PC-3 (cell line): ENCODE measurements around the gene CNTNAP5. TPM values are rescaled to one million over a fixed set of nuclear protein-coding genes. Genes with fewer than 3 reads are reported as not detected.

Experiments
- ATAC-seq: fragments of 200-7000 bp; cut with Tn5 transposase; 2 replicates; pipeline ENCODE4 v1.9.1; 2020; ENCODE audit warnings: mild to moderate bottlenecking, moderate library complexity
- BruUV-seq: library from RNA; stranded (reverse); fragments of 400-500 nt; replicated peaks from 2 replicates; lab custom pipeline; 2021; lab: Mats Ljungman, UMichigan
- CTCF ChIA-PET: fragments of 300-600 bp; sonication (Branson Sonifier 250); formaldehyde crosslinking; loops from one replicate; lab custom pipeline; 2022; ENCODE audit warnings: antibody characterized with exemption; lab: Charles Lee
- POLR2A ChIA-PET: fragments of 300-600 bp; sonication (Branson Sonifier 250); formaldehyde crosslinking; loops from one replicate; lab custom pipeline; 2022; ENCODE audit warnings: antibody characterized with exemption; ENCODE audit not compliant: unreplicated experiment; lab: Charles Lee
- DNase-seq: peaks from one replicate; pipeline ENCODE4 v3.0.0-alpha.2; 2015
- H2AFZ ChIP-seq: fragments of 300-600 bp; sonication (generic); 2 replicates; pipeline ENCODE4 v1.6.0; 2016; ENCODE audit warnings: antibody characterized with exemption, low read length
- H3F3A ChIP-seq: fragments of 300-600 bp; sonication (generic); one replicate; pipeline ENCODE4 v1.6.0; 2017; ENCODE audit warnings: antibody characterized with exemption, low read length, control low read depth, mild to moderate bottlenecking; ENCODE audit not compliant: unreplicated experiment
- H3K27ac ChIP-seq: fragments of 300-600 bp; sonication (generic); 2 replicates; pipeline ENCODE4 v1.5.1; 2016; ENCODE audit warnings: mild to moderate bottlenecking, low read length
- H3K27me3 ChIP-seq: fragments of 300-600 bp; sonication (generic); 2 replicates; pipeline ENCODE4 v1.6.1; 2016; ENCODE audit warnings: low read length, mixed read lengths
- H3K36me3 ChIP-seq: fragments of 300-600 bp; sonication (generic); 2 replicates; pipeline ENCODE4 v1.6.1; 2016; ENCODE audit warnings: low read depth, mixed run types, low read length, mixed read lengths
- H3K4me1 ChIP-seq: fragments of 300-600 bp; sonication (generic); 2 replicates; pipeline ENCODE4 v1.5.1; 2016; ENCODE audit warnings: low read length; ENCODE audit not compliant: insufficient read depth
- H3K4me2 ChIP-seq: fragments of 300-600 bp; sonication (generic); 2 replicates; pipeline ENCODE4 v1.6.0; 2016; ENCODE audit warnings: low read length
- H3K4me3 ChIP-seq: fragments of 300-600 bp; sonication (generic); 2 replicates; pipeline ENCODE4 v1.5.1; 2016; ENCODE audit warnings: mild to moderate bottlenecking, low read length, mixed read lengths
- H3K79me2 ChIP-seq: fragments of 300-600 bp; sonication (generic); 2 replicates; pipeline ENCODE4 v1.6.1; 2017; ENCODE audit warnings: low read length, mixed read lengths
- H3K9ac ChIP-seq: fragments of 300-600 bp; sonication (generic); 2 replicates; pipeline ENCODE4 v1.6.0; 2016; ENCODE audit warnings: mild to moderate bottlenecking, low read length
- H3K9me2 ChIP-seq: fragments of 300-600 bp; sonication (generic); replicated peaks from 2 replicates; pipeline ENCODE4 v1.6.1; 2016; ENCODE audit warnings: mixed run types, low read length, mixed read lengths
- H3K9me3 ChIP-seq: fragments of 300-600 bp; sonication (generic); 2 replicates; pipeline ENCODE4 v1.6.1; 2016; ENCODE audit warnings: low read length, mixed read lengths
- H4K20me1 ChIP-seq: fragments of 300-600 bp; sonication (generic); 2 replicates; pipeline ENCODE4 v1.6.1; 2016; ENCODE audit warnings: low read length, mixed read lengths
- EZH2 ChIP-seq: fragments of 300-600 bp; sonication (generic); IDR thresholded peaks from one replicate; pipeline ENCODE4 v1.6.1; 2017; ENCODE audit warnings: antibody characterized with exemption, mild to moderate bottlenecking, low read length; ENCODE audit not compliant: unreplicated experiment
- EZH2phosphoT487 ChIP-seq: fragments of 300-600 bp; sonication (generic); IDR thresholded peaks from 2 replicates; pipeline ENCODE4 v1.6.1; 2018; ENCODE audit warnings: mild to moderate bottlenecking, antibody characterized with exemption, low read length, borderline replicate concordance
- intact Hi-C: fragments of 100-400 bp; cut with micrococcal nuclease; formaldehyde crosslinking; loops from 2 replicates; pipeline ENCODE4 v1.9.0; 2023
- total RNA-seq: library from RNA; depleted of rRNA; stranded (reverse); fragments of >200 nt; gene quantifications from 2 replicates; pipeline ENCODE4 v1.2.3, GENCODE V29; 2014
- TF ChIP-seq, protein P1 (sequence below): fragments of 300-600 bp; sonication (generic); conservative IDR thresholded peaks from 2 replicates; pipeline ENCODE4 v1.5.1; 2017; ENCODE audit warnings: antibody characterized with exemption, low read depth, mild to moderate bottlenecking, low read length

CNTNAP5 gene
- total RNA-seq, 1 experiment from 2014 or later = not detected

DNA sequence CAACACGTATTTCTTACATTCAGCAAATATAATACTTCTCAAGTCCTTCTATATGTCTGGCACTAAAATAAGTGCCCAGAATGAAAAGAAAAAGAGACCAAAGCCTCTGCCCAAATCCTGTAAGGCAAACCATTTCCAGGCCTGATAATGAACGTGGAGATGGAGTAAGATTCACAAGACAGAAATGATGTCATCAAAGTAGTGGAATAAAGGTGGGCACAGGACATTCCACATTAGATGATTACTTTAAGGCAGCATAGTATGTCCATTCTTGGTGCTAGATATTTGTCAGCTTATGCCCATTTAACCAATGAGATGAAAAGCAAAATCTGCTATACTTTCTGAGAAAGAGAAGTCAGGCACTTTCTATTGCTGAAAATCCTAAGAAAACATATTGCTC is 38.5 kb downstream of the CNTNAP5 start:
- Histone ChIP-seq H3K4me3 (no peak overlapping the region), H3K27ac (no peak overlapping the region), H3K36me3 (no peaks in the 10 kb centered on the region), H3K4me1 (no peaks in the 10 kb centered on the region), H4K20me1 (no peaks in the 10 kb centered on the region), H2AFZ (no peak overlapping the region), H3K27me3 (0 out of 2 replicates have a peak, but pooled peaks cover 4% of the 10 kb centered on the region), H3K9me2 (no peaks in the 10 kb centered on the region), H3K79me2 (no peaks in the 10 kb centered on the region), H3K9ac (no peak overlapping the region), H3K4me2 (no peak overlapping the region), H3K9me3 (no peaks in the 10 kb centered on the region), H3F3A (no peaks in the 10 kb centered on the region)
- ATAC-seq (no peak), DNase-seq (no peak)
- intact Hi-C loops = no loop called here
- ChIA-PET CTCF (no interaction called here), POLR2A (no interaction called here)
- BruUV-seq = no TSS peak
- TF ChIP-seq, protein P1, sequence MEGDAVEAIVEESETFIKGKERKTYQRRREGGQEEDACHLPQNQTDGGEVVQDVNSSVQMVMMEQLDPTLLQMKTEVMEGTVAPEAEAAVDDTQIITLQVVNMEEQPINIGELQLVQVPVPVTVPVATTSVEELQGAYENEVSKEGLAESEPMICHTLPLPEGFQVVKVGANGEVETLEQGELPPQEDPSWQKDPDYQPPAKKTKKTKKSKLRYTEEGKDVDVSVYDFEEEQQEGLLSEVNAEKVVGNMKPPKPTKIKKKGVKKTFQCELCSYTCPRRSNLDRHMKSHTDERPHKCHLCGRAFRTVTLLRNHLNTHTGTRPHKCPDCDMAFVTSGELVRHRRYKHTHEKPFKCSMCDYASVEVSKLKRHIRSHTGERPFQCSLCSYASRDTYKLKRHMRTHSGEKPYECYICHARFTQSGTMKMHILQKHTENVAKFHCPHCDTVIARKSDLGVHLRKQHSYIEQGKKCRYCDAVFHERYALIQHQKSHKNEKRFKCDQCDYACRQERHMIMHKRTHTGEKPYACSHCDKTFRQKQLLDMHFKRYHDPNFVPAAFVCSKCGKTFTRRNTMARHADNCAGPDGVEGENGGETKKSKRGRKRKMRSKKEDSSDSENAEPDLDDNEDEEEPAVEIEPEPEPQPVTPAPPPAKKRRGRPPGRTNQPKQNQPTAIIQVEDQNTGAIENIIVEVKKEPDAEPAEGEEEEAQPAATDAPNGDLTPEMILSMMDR = no peak
- TF ChIP-seq EZH2 = no peak
- TF ChIP-seq EZH2phosphoT487 = no peak

DNA sequence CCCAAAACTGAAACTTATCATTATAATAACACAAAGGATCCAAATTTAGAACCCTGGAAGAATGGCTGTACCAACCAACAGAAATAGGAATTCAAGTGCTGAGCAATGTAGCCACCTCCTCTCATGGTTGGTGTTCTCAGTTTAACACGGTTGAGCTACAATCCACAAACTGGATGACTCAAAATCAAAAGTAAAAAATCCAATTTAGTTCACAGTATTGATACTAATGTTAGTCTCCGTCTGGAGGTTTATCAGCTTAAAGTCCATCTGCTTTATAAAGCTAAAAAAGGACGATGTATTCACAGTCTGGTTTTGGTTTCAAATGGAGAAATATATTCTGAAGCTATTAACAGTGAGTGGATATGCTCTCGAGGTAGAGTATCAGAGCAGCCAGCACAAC is 40.5 kb downstream of the CNTNAP5 start:
- no peaks in the 10 kb centered on the region for H4K20me1 ChIP-seq
- ChIA-PET CTCF (no interaction called here), POLR2A (no interaction called here)
- H3K9ac ChIP-seq = no peak overlapping the region
- ATAC-seq = no peak
- intact Hi-C loops = no loop called here
- no peaks in the 10 kb centered on the region for H3K36me3 ChIP-seq
- H3K27ac ChIP-seq = no peak overlapping the region
- no TSS peak for BruUV-seq
- H3K4me1 ChIP-seq = no peaks in the 10 kb centered on the region
- H3K27me3 ChIP-seq = no peaks in the 10 kb centered on the region
- TF ChIP-seq, protein P1 = no peak
- no peak for TF ChIP-seq EZH2phosphoT487
- no peak for TF ChIP-seq EZH2
- H3K9me2 ChIP-seq = no peaks in the 10 kb centered on the region
- no peak overlapping the region for H2AFZ ChIP-seq
- no peaks in the 10 kb centered on the region for H3F3A ChIP-seq
- H3K4me3 ChIP-seq = no peak overlapping the region
- H3K79me2 ChIP-seq = no peaks in the 10 kb centered on the region
- no peak for DNase-seq
- no peaks in the 10 kb centered on the region for H3K9me3 ChIP-seq
- H3K4me2 ChIP-seq = no peak overlapping the region

DNA sequence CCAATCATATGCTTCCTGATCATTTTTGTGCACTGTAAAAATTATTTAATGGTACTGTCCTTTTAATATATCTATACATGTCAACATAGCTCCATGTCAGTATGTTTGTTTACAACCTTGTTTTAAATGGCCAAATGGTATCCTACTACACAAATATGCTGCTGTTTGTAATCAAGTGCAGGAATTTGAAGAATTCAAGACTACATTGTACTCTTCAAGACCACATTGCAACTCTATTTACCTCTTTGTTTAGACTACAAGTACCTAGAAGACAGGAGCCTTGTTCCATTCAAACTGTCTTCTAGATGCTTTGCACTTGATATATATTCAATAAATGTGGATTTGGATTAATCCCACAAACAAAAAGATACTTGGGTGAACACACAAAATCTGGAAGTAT is 41.7 kb downstream of the CNTNAP5 start:
- H3K36me3 ChIP-seq = no peaks in the 10 kb centered on the region
- ATAC-seq = no peak
- intact Hi-C loops = no loop called here

More for the DNA sequence above, 41.7 kb downstream of the CNTNAP5 start:
- Histone ChIP-seq H2AFZ (no peak overlapping the region), H3K27ac (no peak overlapping the region), H3F3A (no peaks in the 10 kb centered on the region), H3K27me3 (no peaks in the 10 kb centered on the region), H3K9ac (no peak overlapping the region), H4K20me1 (no peaks in the 10 kb centered on the region), H3K4me1 (no peaks in the 10 kb centered on the region), H3K9me2 (no peaks in the 10 kb centered on the region), H3K9me3 (no peaks in the 10 kb centered on the region), H3K79me2 (no peaks in the 10 kb centered on the region), H3K4me2 (no peak overlapping the region), H3K4me3 (no peak overlapping the region)
- BruUV-seq = no TSS peak
- CTCF ChIA-PET = no interaction called here
- POLR2A ChIA-PET = no interaction called here
- no peak for TF ChIP-seq EZH2phosphoT487
- no peak for TF ChIP-seq EZH2
- TF ChIP-seq, protein P1 = no peak
- no peak for DNase-seq
